Activated naive CD4-positive, alpha-beta T cell treated with anti-CD3 and anti-CD28 coated beads, Interleukin-2, amount 10 ng/mL, durations not matched to agents 7 days and 5 days (primary cell): ENCODE measurements around the gene EXOC6.
"Not testable (repeated sequence)": the region's sequence is repeated elsewhere in the genome, so short reads cannot be mapped to it uniquely, and the experiment has no call there.

ENCODE experiments used
- CTCF ChIA-PET: fragments of 350-600 bp; sonication (Branson Sonifier 250); formaldehyde crosslinking; loops from one replicate; lab custom pipeline; 2021; ENCODE audit warnings: antibody characterized with exemption; lab: Charles Lee
- DNase-seq: peaks from one replicate; pipeline ENCODE4 v3.0.0-alpha.2; 2020
- H3K27ac Mint-ChIP-seq: one replicate; pipeline ENCODE4 v1.8.0; 2021; ENCODE audit warnings: mild to moderate bottlenecking, moderate library complexity, mixed read lengths
- H3K27me3 Mint-ChIP-seq: one replicate; pipeline ENCODE4 v1.8.0; 2021; ENCODE audit warnings: mild to moderate bottlenecking, mixed read lengths
- H3K36me3 Mint-ChIP-seq: one replicate; pipeline ENCODE4 v1.8.0; 2021; ENCODE audit warnings: mixed read lengths
- H3K4me1 Mint-ChIP-seq: one replicate; pipeline ENCODE4 v1.8.0; 2021; ENCODE audit warnings: mixed read lengths
- H3K4me3 Mint-ChIP-seq: one replicate; pipeline ENCODE4 v1.8.0; 2021; ENCODE audit warnings: mild to moderate bottlenecking, moderate library complexity, mixed read lengths
- H3K9me3 Mint-ChIP-seq: one replicate; pipeline ENCODE4 v1.8.0; 2021; ENCODE audit warnings: mixed read lengths

The EXOC6 gene

DNA sequence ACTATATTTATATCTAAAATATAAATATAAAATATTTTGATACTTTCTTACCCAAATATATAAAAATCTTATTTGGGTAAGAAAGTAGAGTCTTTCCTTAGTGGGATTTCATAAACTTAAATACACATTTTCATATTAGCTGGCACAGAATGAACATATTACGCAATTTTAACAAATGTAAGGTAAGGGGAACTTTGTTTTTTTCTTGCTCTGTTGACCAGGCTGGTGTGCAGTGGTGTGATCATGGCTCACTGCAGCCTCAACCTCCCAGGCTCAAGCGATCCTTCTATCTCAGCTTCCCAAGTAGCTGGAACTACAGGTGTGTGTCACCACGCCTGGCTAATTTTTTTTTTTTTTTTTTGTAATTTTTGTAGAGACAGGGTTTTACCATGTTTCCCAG is 243.6 kb downstream of the EXOC6 start:
- CTCF ChIA-PET: no interaction called here
- no peak overlapping the region for H3K27ac Mint-ChIP-seq
- H3K36me3 Mint-ChIP-seq: no peaks in the 10 kb centered on the region
- H3K4me3 Mint-ChIP-seq: no peak overlapping the region
- H3K4me1 Mint-ChIP-seq: no peaks in the 10 kb centered on the region
- H3K27me3 Mint-ChIP-seq: peaks cover 11% of the 10 kb centered on the region
- H3K9me3 Mint-ChIP-seq: no peaks in the 10 kb centered on the region
- DNase-seq: no peak

DNA sequence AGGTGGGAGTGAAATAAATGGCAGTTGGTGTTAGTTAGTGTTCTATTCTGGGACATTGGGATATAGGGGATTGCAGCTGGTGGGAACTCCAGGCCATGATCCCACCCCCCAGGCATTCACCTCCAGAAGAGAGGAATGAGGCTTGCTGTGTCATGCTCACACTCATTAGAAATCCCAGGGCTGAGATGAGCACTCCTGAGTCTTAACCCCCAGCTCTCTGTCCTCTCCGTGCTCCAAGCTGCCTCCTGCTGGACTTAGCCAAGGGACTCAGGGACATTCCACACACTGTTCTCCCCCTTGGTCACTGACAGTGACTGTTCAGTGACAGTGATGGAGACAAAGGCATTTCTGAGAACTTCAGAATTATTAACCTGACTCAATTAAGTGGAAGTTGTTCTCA is 246.9 kb downstream of the EXOC6 start:
- Mint-ChIP-seq H3K36me3 (no peaks in the 10 kb centered on the region), H3K27me3 (peaks cover 6% of the 10 kb centered on the region), H3K27ac (no peak overlapping the region), H3K9me3 (no peaks in the 10 kb centered on the region), H3K4me1 (no peaks in the 10 kb centered on the region), H3K4me3 (no peak overlapping the region)
- CTCF ChIA-PET: interaction anchor here (0.5 to 0.9 kb wide), 3 partner anchors 15 to 21 kb away, joined by 3 to 4 read pairs (median 4); no protein-coding TSS in a partner anchor
- no peak for DNase-seq

GRCh38 chr10:93096901-93097300 is 248.6 kb downstream of the EXOC6 start:
- H3K36me3 Mint-ChIP-seq: no peaks in the 10 kb centered on the region
- no peak overlapping the region for H3K4me3 Mint-ChIP-seq
- no peaks in the 10 kb centered on the region for H3K4me1 Mint-ChIP-seq
- peaks cover 6% of the 10 kb centered on the region for H3K27me3 Mint-ChIP-seq
- no peaks in the 10 kb centered on the region for H3K9me3 Mint-ChIP-seq
- DNase-seq: no peak
- CTCF ChIA-PET: no interaction called here
- H3K27ac Mint-ChIP-seq: no peak overlapping the region

DNA sequence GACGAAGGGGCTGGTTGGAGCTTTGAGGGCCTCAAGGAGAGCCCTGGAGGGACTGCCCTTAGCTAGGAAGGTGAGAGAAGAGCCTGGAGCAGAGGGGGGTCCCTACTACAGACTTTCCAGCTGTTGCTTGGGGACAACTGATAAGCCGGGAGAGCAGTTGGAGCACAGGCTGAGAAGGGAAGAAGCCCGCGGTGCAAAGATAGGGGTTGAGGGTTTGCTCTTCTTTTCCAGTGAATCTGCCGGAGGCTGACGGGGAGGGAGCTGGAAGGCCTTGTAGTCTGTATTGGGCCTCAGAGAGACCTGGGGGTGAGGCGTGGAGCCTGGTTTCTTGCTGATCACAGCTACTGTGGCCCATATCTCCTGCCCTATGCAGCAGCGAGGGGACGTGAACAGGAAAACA is 249.1 kb downstream of the EXOC6 start:
- Mint-ChIP-seq H3K27ac (no peak overlapping the region), H3K27me3 (peaks cover 6% of the 10 kb centered on the region), H3K36me3 (no peaks in the 10 kb centered on the region), H3K9me3 (no peaks in the 10 kb centered on the region), H3K4me3 (no peak overlapping the region), H3K4me1 (no peaks in the 10 kb centered on the region)
- CTCF ChIA-PET: no interaction called here
- no peak for DNase-seq

GRCh38 chr10:93098816-93099215 is 250.5 kb downstream of the EXOC6 start:
- no peak overlapping the region for H3K27ac Mint-ChIP-seq
- H3K9me3 Mint-ChIP-seq: no peaks in the 10 kb centered on the region
- CTCF ChIA-PET: no interaction called here
- H3K4me1 Mint-ChIP-seq: no peaks in the 10 kb centered on the region
- H3K27me3 Mint-ChIP-seq: no peaks in the 10 kb centered on the region
- H3K36me3 Mint-ChIP-seq: no peaks in the 10 kb centered on the region
- DNase-seq: no peak
- no peak overlapping the region for H3K4me3 Mint-ChIP-seq

GRCh38 chr10:93099670-93100069 is 251.3 kb downstream of the EXOC6 start:
- Mint-ChIP-seq H3K4me3 (no peak overlapping the region), H3K36me3 (no peaks in the 10 kb centered on the region), H3K27me3 (no peaks in the 10 kb centered on the region), H3K4me1 (no peaks in the 10 kb centered on the region), H3K27ac (no peak overlapping the region), H3K9me3 (no peaks in the 10 kb centered on the region)
- no peak for DNase-seq
- CTCF ChIA-PET: no interaction called here

DNA sequence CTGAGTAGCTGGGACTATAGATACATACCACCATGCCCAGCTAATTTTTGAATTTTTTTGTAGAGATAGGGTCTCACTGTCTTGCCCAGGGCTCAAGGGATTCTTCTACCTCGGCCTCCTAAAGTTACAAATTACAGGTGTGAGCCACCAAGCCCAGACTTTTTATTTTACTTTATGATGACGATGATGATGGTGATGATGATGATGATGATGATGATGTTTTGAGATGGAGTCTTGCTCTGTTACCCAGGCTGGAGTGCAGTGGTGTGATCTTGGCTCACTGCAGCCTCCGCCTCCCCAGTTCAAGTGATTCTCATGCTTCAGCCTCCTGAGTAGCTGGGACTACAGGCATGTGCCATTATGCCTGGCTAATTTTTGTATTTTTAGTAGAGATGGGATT is 252.8 kb downstream of the EXOC6 start:
- H3K27me3 Mint-ChIP-seq, H3K27ac Mint-ChIP-seq, H3K4me3 Mint-ChIP-seq, H3K4me1 Mint-ChIP-seq, H3K36me3 Mint-ChIP-seq, DNase-seq, H3K9me3 Mint-ChIP-seq: not testable (repeated sequence)
- CTCF ChIA-PET: interaction anchor here (0.9 to 1.2 kb wide), 2 partner anchors 13 to 15 kb away, joined by 3 to 5 read pairs; no protein-coding TSS in a partner anchor

DNA sequence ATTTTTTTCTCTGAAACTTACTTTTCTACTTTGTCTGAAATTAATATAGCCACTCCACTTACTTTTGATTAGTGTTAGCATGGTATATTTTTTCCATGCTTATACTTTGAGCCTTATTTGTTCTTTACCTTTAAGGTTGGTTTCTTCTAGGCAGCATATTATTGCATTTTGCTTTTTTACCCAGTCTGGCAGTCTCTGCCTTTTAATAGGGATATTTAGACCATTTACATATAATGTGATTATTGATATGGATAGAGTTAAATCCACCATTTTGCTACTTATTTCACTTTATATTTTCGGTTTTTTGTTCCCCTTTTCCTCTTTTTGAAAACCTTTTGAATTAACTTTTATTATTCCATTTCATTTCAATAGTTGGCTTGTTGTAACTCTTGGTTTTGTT is 255.6 kb downstream of the EXOC6 start:
- Mint-ChIP-seq H3K4me3 (no peak overlapping the region), H3K9me3 (no peaks in the 10 kb centered on the region), H3K36me3 (no peaks in the 10 kb centered on the region), H3K27ac (no peak overlapping the region), H3K27me3 (peaks cover 4% of the 10 kb centered on the region), H3K4me1 (no peaks in the 10 kb centered on the region)
- DNase-seq: no peak
- CTCF ChIA-PET: no interaction called here

GRCh38 chr10:93106631-93107072 is 258.3 kb downstream of the EXOC6 start:
- Mint-ChIP-seq H3K27me3 (peaks cover 4% of the 10 kb centered on the region), H3K4me3 (no peak overlapping the region), H3K27ac (no peak overlapping the region), H3K4me1 (no peaks in the 10 kb centered on the region), H3K9me3 (no peaks in the 10 kb centered on the region), H3K36me3 (no peaks in the 10 kb centered on the region)
- no peak for DNase-seq
- CTCF ChIA-PET: interaction anchor here (1.0 kb wide), 2 partner anchors 16 to 246 kb away, joined by 3 read pairs; no protein-coding TSS in a partner anchor
